IMR-90 (cell line): ENCODE measurements around the gene CUL4A. TPM values are rescaled to one million over a fixed set of nuclear protein-coding genes. Genes with fewer than 3 reads are reported as not detected.

Source experiments
- ATAC-seq: fragments of 200-7000 bp; cut with Tn5 transposase; 2 replicates; pipeline ENCODE4 v1.9.1; 2020; ENCODE audit warnings: low read depth, mild to moderate bottlenecking, moderate library complexity
- BruUV-seq: library from RNA; stranded (reverse); fragments of 400-500 nt; replicated peaks from 2 replicates; lab custom pipeline; 2021; lab: Mats Ljungman, UMichigan
- CTCF ChIA-PET: fragments of 300-600 bp; formaldehyde crosslinking; extraction: SDS; loops from one replicate; lab custom pipeline; 2021; ENCODE audit warnings: antibody characterized with exemption; lab: Yijun Ruan, JAX
- POLR2A ChIA-PET: fragments of 300-600 bp; sonication (Branson Sonifier 250); formaldehyde crosslinking; loops from one replicate; lab custom pipeline; 2022; ENCODE audit warnings: antibody characterized with exemption; ENCODE audit not compliant: unreplicated experiment; lab: Charles Lee
- DNase-seq: peaks from one replicate; pipeline ENCODE4 v3.0.0; 2013
- H2AFZ ChIP-seq: replicated peaks from 2 replicates; pipeline ENCODE3; 2013; ENCODE audit warnings: low read length, mild to moderate bottlenecking; ENCODE audit not compliant: poor library complexity
- H2AK5ac ChIP-seq: 2 replicates; pipeline ENCODE4 v1.6.1; 2013; ENCODE audit warnings: low read depth, low read length, inconsistent platforms
- H2AK9ac ChIP-seq: replicated peaks from 2 replicates; pipeline ENCODE3; 2013; ENCODE audit warnings: mild to moderate bottlenecking, low read depth, low read length, moderate library complexity; ENCODE audit not compliant: poor library complexity
- H2BK120ac ChIP-seq: 2 replicates; pipeline ENCODE4 v1.6.1; 2013; ENCODE audit warnings: low read depth, low read length, inconsistent platforms
- H2BK15ac ChIP-seq: 3 replicates; pipeline ENCODE4 v1.6.1; 2013; ENCODE audit warnings: low read depth, low read length, inconsistent platforms
- H2BK20ac ChIP-seq: 2 replicates; pipeline ENCODE4 v1.6.1; 2013; ENCODE audit warnings: low read depth, mild to moderate bottlenecking, inconsistent platforms, low read length, moderate library complexity
- H2BK5ac ChIP-seq: 2 replicates; pipeline ENCODE4 v1.6.1; 2013; ENCODE audit warnings: mild to moderate bottlenecking, low read depth, low read length, inconsistent platforms; ENCODE audit not compliant: poor library complexity, severe bottlenecking
- H3K14ac ChIP-seq: replicated peaks from 2 replicates; pipeline ENCODE4 v1.6.1; 2013; ENCODE audit warnings: low read depth, low read length, inconsistent platforms
- H3K18ac ChIP-seq: 2 replicates; pipeline ENCODE4 v1.6.1; 2013; ENCODE audit warnings: low read depth, low read length, control low read depth
- H3K23ac ChIP-seq: 2 replicates; pipeline ENCODE4 v1.6.1; 2013; ENCODE audit warnings: low read depth, low read length, inconsistent platforms
- H3K27ac ChIP-seq: 2 replicates; pipeline ENCODE4 v1.5.1; 2013; ENCODE audit warnings: mild to moderate bottlenecking, control low read depth, low read length; ENCODE audit not compliant: insufficient read depth
- H3K27me3 ChIP-seq: 2 replicates; pipeline ENCODE4 v1.6.1; 2013; ENCODE audit warnings: low read length; ENCODE audit not compliant: control insufficient read depth, insufficient read depth
- H3K36me3 ChIP-seq: 2 replicates; pipeline ENCODE4 v1.6.1; 2013; ENCODE audit warnings: low read length, mixed read lengths; ENCODE audit not compliant: control insufficient read depth, insufficient read depth
- H3K4ac ChIP-seq: 2 replicates; pipeline ENCODE4 v1.6.1; 2013; ENCODE audit warnings: low read depth, low read length, inconsistent platforms
- H3K4me1 ChIP-seq: 2 replicates; pipeline ENCODE4 v1.6.1; 2013; ENCODE audit warnings: low read length, mixed read lengths; ENCODE audit not compliant: control insufficient read depth, insufficient read depth
- H3K4me2 ChIP-seq: 2 replicates; pipeline ENCODE4 v1.6.1; 2013; ENCODE audit warnings: low read depth, mild to moderate bottlenecking, control low read depth, low read length, moderate library complexity
- H3K4me3 ChIP-seq: 2 replicates; pipeline ENCODE4 v1.5.1; 2013; ENCODE audit warnings: low read depth, mild to moderate bottlenecking, control low read depth, low read length, moderate library complexity; ENCODE audit not compliant: insufficient read depth
- H3K56ac ChIP-seq: 2 replicates; pipeline ENCODE4 v1.6.1; 2013; ENCODE audit warnings: low read length, inconsistent platforms; ENCODE audit not compliant: insufficient read depth; ENCODE audit errors: extremely low read depth
- H3K79me1 ChIP-seq, 2 experiments: 2 replicates each; pipeline ENCODE4 v1.6.1; 2013; ENCODE audit warnings: low read length in 2 of 2, inconsistent platforms in 1 of 2, low read depth in 1 of 2
- H3K9ac ChIP-seq: 2 replicates; pipeline ENCODE4 v1.6.1; 2013; ENCODE audit warnings: low read depth, low read length, control low read depth
- H3K9me1 ChIP-seq: 2 replicates; pipeline ENCODE4 v1.6.1; 2013; ENCODE audit warnings: low read length, inconsistent platforms; ENCODE audit not compliant: insufficient read depth
- H3K9me3 ChIP-seq: 2 replicates; pipeline ENCODE4 v1.6.1; 2013; ENCODE audit warnings: low read length; ENCODE audit not compliant: control insufficient read depth, insufficient read depth
- H4K20me1 ChIP-seq: 2 replicates; pipeline ENCODE4 v1.6.1; 2013; ENCODE audit warnings: low read length, inconsistent platforms; ENCODE audit not compliant: insufficient read depth
- H4K5ac ChIP-seq: 2 replicates; pipeline ENCODE4 v1.6.1; 2013; ENCODE audit warnings: mild to moderate bottlenecking, low read depth, low read length, control low read depth
- H4K8ac ChIP-seq, 2 experiments: 2 replicates each; pipeline ENCODE4 v1.6.1; 2013; ENCODE audit warnings: low read depth in 2 of 2, low read length in 2 of 2, control low read depth in 1 of 2, inconsistent platforms in 1 of 2
- H4K91ac ChIP-seq: 2 replicates; pipeline ENCODE4 v1.6.1; 2013; ENCODE audit warnings: low read depth, low read length, inconsistent platforms; ENCODE audit not compliant: insufficient read depth
- BHLHE40 ChIP-seq: fragments of 150-350 bp; IDR thresholded peaks from 2 replicates; pipeline ENCODE4 v1.6.1; 2016; ENCODE audit warnings: mild to moderate bottlenecking, low read depth, low read length
- CEBPB ChIP-seq: IDR thresholded peaks from 2 replicates; pipeline ENCODE4 v1.6.1; 2012; ENCODE audit warnings: low read depth, low read length, improper control_type of control experiment
- CTCF ChIP-seq: conservative IDR thresholded peaks from 2 replicates; pipeline ENCODE4 v1.5.1; 2012; ENCODE audit warnings: mild to moderate bottlenecking, low read depth, low read length, improper control_type of control experiment
- ELK1 ChIP-seq: fragments of 150-350 bp; IDR thresholded peaks from 2 replicates; pipeline ENCODE4 v1.6.1; 2016; ENCODE audit warnings: low read depth, mild to moderate bottlenecking, low read length, moderate library complexity, borderline replicate concordance
- MAZ ChIP-seq: IDR thresholded peaks from 2 replicates; pipeline ENCODE4 v1.6.1; 2012; ENCODE audit warnings: low read depth, mild to moderate bottlenecking, low read length, improper control_type of control experiment, moderate library complexity, borderline replicate concordance
- MXI1 ChIP-seq: IDR thresholded peaks from 2 replicates; pipeline ENCODE4 v1.6.1; 2012; ENCODE audit warnings: low read depth, mild to moderate bottlenecking, low read length, moderate library complexity, borderline replicate concordance
- NFE2L2 ChIP-seq: fragments of 150-350 bp; IDR thresholded peaks from 2 replicates; pipeline ENCODE4 v1.6.1; 2016; ENCODE audit warnings: low read depth, mild to moderate bottlenecking, low read length
- POLR2A ChIP-seq: IDR thresholded peaks from 2 replicates; pipeline ENCODE4 v1.6.1; 2012; ENCODE audit warnings: mild to moderate bottlenecking, low read depth, low read length
- RAD21 ChIP-seq: IDR thresholded peaks from 2 replicates; pipeline ENCODE4 v1.6.1; 2012; ENCODE audit warnings: low read length, improper control_type of control experiment
- RCOR1 ChIP-seq: IDR thresholded peaks from 2 replicates; pipeline ENCODE4 v1.6.1; 2012; ENCODE audit warnings: mild to moderate bottlenecking, low read length, improper control_type of control experiment; ENCODE audit not compliant: insufficient replicate concordance
- RFX5 ChIP-seq: IDR thresholded peaks from 2 replicates; pipeline ENCODE4 v1.8.0; 2012; ENCODE audit warnings: low read depth, mild to moderate bottlenecking, low read length, moderate library complexity
- SMC3 ChIP-seq: fragments of 150-350 bp; IDR thresholded peaks from 2 replicates; pipeline ENCODE4 v1.6.1; 2016; ENCODE audit warnings: low read depth, mild to moderate bottlenecking, antibody characterized with exemption, low read length, moderate library complexity
- USF2 ChIP-seq: fragments of 150-350 bp; IDR thresholded peaks from 2 replicates; pipeline ENCODE4 v1.6.1; 2017; ENCODE audit warnings: mild to moderate bottlenecking, antibody characterized with exemption, low read length, low read depth
- WGBS, 2 experiments: methylation state at CpG; one replicate each; pipeline versions ENCODE4 v1.1.5 to v1.1.7; 2013; ENCODE audit warnings: missing lambda C conversion rate in 2 of 2; ENCODE audit not compliant: insufficient read length in 1 of 2; ENCODE audit errors: extremely low coverage in 2 of 2; 5-methylcytosine and 5-hydroxymethylcytosine counted together
- dilution Hi-C: fragments of 300-500 bp; cut with HindIII; formaldehyde crosslinking; loops from one replicate; pipeline ENCODE4 v1.14.3; 2018; ENCODE audit warnings: low sequenced_read_pairs; ENCODE audit not compliant: unreplicated experiment
- in situ Hi-C: fragments of 300-500 bp; cut with MboI; formaldehyde crosslinking; loops from 3 replicates; pipeline ENCODE4 v1.14.3; 2019; ENCODE audit warnings: low sequenced_read_pairs, inconsistent platforms, mixed read lengths
- intact Hi-C: fragments of 100-400 bp; cut with micrococcal nuclease; formaldehyde crosslinking; loops from 2 replicates; pipeline ENCODE4 v1.10.0; 2022
- polyA plus RNA-seq, 3 experiments: library from polyadenylated mRNA; depleted of rRNA; stranded (reverse); fragments of >200 nt; gene quantifications; 2 replicates each; pipeline ENCODE4 v1.2.3, GENCODE V29; 2012; ENCODE audit warnings: low replicate concordance in 1 of 3
- total RNA-seq: library from RNA; depleted of rRNA; stranded (reverse); fragments of >200 nt; gene quantifications from 2 replicates; pipeline ENCODE4 v1.2.3, GENCODE V29; 2012

CUL4A gene
- total and polyA plus RNA-seq, 2 of the 4 experiments (the other 2 are of a cell fraction): 86.0 to 146 TPM

DNA sequence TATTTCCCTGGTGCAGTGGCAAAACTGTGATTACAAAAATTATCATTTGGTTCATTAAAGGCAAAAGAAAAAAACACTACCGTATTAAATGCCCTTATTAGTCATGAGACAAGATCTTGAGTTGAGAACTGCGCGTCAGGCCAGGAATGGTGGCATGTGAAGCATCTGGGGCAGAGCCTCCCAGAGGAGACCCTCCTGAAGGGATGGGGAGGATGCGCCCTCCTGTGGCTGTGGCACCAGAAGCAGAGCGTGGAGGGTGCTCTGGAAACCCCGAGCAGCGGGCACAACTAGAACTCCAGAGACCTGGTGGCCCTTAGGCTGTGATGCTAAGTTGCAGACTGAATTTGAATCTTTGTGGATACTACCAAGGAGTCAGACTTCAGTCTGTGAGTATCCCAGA lies 11.5 kb downstream of the CUL4A start:
- POLR2A ChIA-PET: no interaction called here

More for the DNA sequence above, 11.5 kb downstream of the CUL4A start:
- H3K79me1 ChIP-seq: peaks cover 33 to 79% of the 10 kb centered on the region in 2 experiments
- H2BK5ac ChIP-seq: no peak overlapping the region
- H3K36me3 ChIP-seq: peaks cover 52% of the 10 kb centered on the region
- intact Hi-C loops: no loop called here
- H3K4ac ChIP-seq: no peak overlapping the region
- peaks cover 84% of the 10 kb centered on the region for H4K20me1 ChIP-seq
- peaks cover 46% of the 10 kb centered on the region for H3K9me1 ChIP-seq
- 80% methylated on average over 2 of the region's 7 CpGs; no CpG with 5 or more reads in 1 of the 2 experiments for WGBS, 2 experiments
- ATAC-seq (no peak), DNase-seq (no peak)
- dilution Hi-C loops: no loop called here
- H3K4me3 ChIP-seq: no peak overlapping the region
- H3K9ac ChIP-seq: no peak overlapping the region
- H2BK15ac ChIP-seq: no peak overlapping the region
- BruUV-seq: no TSS peak
- H3K4me2 ChIP-seq: no peak overlapping the region
- no peak overlapping the region for H3K23ac ChIP-seq
- no peak overlapping the region for H3K56ac ChIP-seq
- CTCF ChIA-PET: no interaction called here
- no peak overlapping the region for H2AK5ac ChIP-seq
- no peak overlapping the region for H3K27ac ChIP-seq
- no peaks in the 10 kb centered on the region for H3K27me3 ChIP-seq
- no peaks in the 10 kb centered on the region for H3K9me3 ChIP-seq
- peak overlapping the region; percentile 44 for H2AK9ac ChIP-seq
- H4K91ac ChIP-seq: no peak overlapping the region
- no peak overlapping the region for H2BK120ac ChIP-seq
- H3K18ac ChIP-seq: no peak overlapping the region
- no peak overlapping the region for H4K8ac ChIP-seq
- no peak overlapping the region for H2BK20ac ChIP-seq
- no peak overlapping the region for H3K14ac ChIP-seq
- TF ChIP-seq RCOR1 (no peak), USF2 (no peak), RAD21 (peak; percentile 44), RFX5 (no peak), BHLHE40 (no peak), CTCF (0 out of 2 replicates have a peak, but pooled peaks have one; percentile 31), MXI1 (no peak), SMC3 (peak; percentile 35; the same call in 1 of the 2 replicates), NFE2L2 (no peak), MAZ (no peak), ELK1 (no peak), CEBPB (no peak), POLR2A (no peak)
- H2AFZ ChIP-seq: no peak overlapping the region
- peaks cover 14% of the 10 kb centered on the region for H3K4me1 ChIP-seq
- no peak overlapping the region for H4K5ac ChIP-seq
- in situ Hi-C loops: no loop called here
